Caco-2 (cell line): ENCODE data around the gene AFTPH. TPM values are rescaled to one million over a fixed set of nuclear protein-coding genes. Genes with fewer than 3 reads are reported as not detected.

Experiments used
- BruUV-seq: library from RNA; stranded (reverse); fragments of 400-500 nt; replicated peaks from 2 replicates; lab custom pipeline; 2021; lab: Mats Ljungman, UMichigan
- CTCF ChIA-PET: fragments of 300-600 bp; sonication (Branson Sonifier 250); formaldehyde crosslinking; loops from one replicate; lab custom pipeline; 2022; ENCODE audit warnings: antibody characterized with exemption; lab: Charles Lee
- POLR2A ChIA-PET: fragments of 300-600 bp; sonication (Branson Sonifier 250); formaldehyde crosslinking; loops from one replicate; lab custom pipeline; 2022; ENCODE audit warnings: antibody characterized with exemption; lab: Charles Lee
- DNase-seq, 2 experiments: peaks; one replicate each; pipeline versions ENCODE4 v3.0.0 to v3.0.0-alpha.2; 2020 to 2022
- H3K27me3 ChIP-seq: replicated peaks from 2 replicates; pipeline ENCODE4 v1.6.0; 2011; ENCODE audit warnings: low read length; ENCODE audit not compliant: control insufficient read depth, insufficient read depth
- H3K36me3 ChIP-seq: 2 replicates; pipeline ENCODE4 v1.5.1; 2011; ENCODE audit warnings: low read length; ENCODE audit not compliant: control insufficient read depth, insufficient read depth
- H3K4me1 ChIP-seq: fragments of 250-450 bp; sonication (Bioruptor Pico); 2 replicates; pipeline ENCODE4 v1.5.1; 2020; ENCODE audit warnings: mild to moderate bottlenecking
- H3K4me3 ChIP-seq: 2 replicates; pipeline ENCODE4 v1.5.1; 2011; ENCODE audit warnings: low read depth, mild to moderate bottlenecking, control low read depth, low read length
- H3K9me3 ChIP-seq: fragments of 250-450 bp; sonication (Bioruptor Pico); 2 replicates; pipeline ENCODE4 v1.5.1; 2020; ENCODE audit warnings: mild to moderate bottlenecking, moderate library complexity
- H3K27ac Mint-ChIP-seq: one replicate; pipeline ENCODE4 v1.8.0; 2022; ENCODE audit warnings: mixed read lengths; ENCODE audit not compliant: unreplicated experiment
- H3K27me3 Mint-ChIP-seq: one replicate; pipeline ENCODE4 v1.8.0; 2022; ENCODE audit warnings: mixed read lengths; ENCODE audit not compliant: insufficient read depth, unreplicated experiment
- H3K36me3 Mint-ChIP-seq: one replicate; pipeline ENCODE4 v1.8.0; 2022; ENCODE audit warnings: mild to moderate bottlenecking, mixed read lengths; ENCODE audit not compliant: insufficient read depth, unreplicated experiment
- H3K4me1 Mint-ChIP-seq: one replicate; pipeline ENCODE4 v1.8.0; 2022; ENCODE audit warnings: low read depth, mixed read lengths; ENCODE audit not compliant: unreplicated experiment
- H3K4me3 Mint-ChIP-seq: one replicate; pipeline ENCODE4 v1.8.0; 2022; ENCODE audit warnings: mild to moderate bottlenecking, moderate library complexity, mixed read lengths; ENCODE audit not compliant: unreplicated experiment
- H3K9me3 Mint-ChIP-seq: one replicate; pipeline ENCODE4 v1.8.0; 2022; ENCODE audit warnings: mixed read lengths; ENCODE audit not compliant: unreplicated experiment
- CTCF ChIP-seq, 2 experiments: fragments of 200-600 bp in 1 of 2; IDR thresholded peaks; 1 replicate in 1 of 2; 2 replicates in 1 of 2; pipeline versions ENCODE4 v1.5.1 to v1.8.0; 2011 to 2022; ENCODE audit warnings: antibody characterized with exemption in 1 of 2, control low read depth in 1 of 2, inconsistent platforms in 1 of 2, low read depth in 1 of 2, low read length in 1 of 2, mild to moderate bottlenecking in 1 of 2, moderate library complexity in 1 of 2; ENCODE audit not compliant: insufficient read depth in 1 of 2, severe bottlenecking in 1 of 2, unreplicated experiment in 1 of 2
- intact Hi-C: fragments of 100-400 bp; cut with micrococcal nuclease; formaldehyde crosslinking; loops from one replicate; pipeline ENCODE4 v1.10.0; 2022; ENCODE audit not compliant: unreplicated experiment
- total RNA-seq: library from RNA; stranded (reverse); gene quantifications from 2 replicates; pipeline ENCODE4 v1.2.3, GENCODE V29; 2022

AFTPH gene
- total RNA-seq, 1 experiment from 2014 or later: 30.1 TPM

GRCh38 chr2:64601034-64601754, 77.1 kb downstream of the AFTPH start:
- TF ChIP-seq CTCF (IDR thresholded peaks at IDR 0.05; ENCODE audit: insufficient read depth in 1 of 2, low read depth in 1 of 2, low read length in 1 of 2, severe bottlenecking in 1 of 2, unreplicated experiment in 1 of 2): no peak
- Histone ChIP-seq H3K4me1 (peaks cover 7% of the 10 kb centered on the region), H3K36me3 (no peaks in the 10 kb centered on the region), H3K9me3 (no peaks in the 10 kb centered on the region), H3K27me3 (no peaks in the 10 kb centered on the region), H3K4me3 (no peak overlapping the region)
- H3K4me3 Mint-ChIP-seq: no peak overlapping the region
- no peaks in the 10 kb centered on the region for H3K27me3 Mint-ChIP-seq
- H3K36me3 Mint-ChIP-seq: no peaks in the 10 kb centered on the region
- BruUV-seq: no TSS peak
- DNase-seq: no peak
- H3K4me1 Mint-ChIP-seq: peaks cover 10% of the 10 kb centered on the region
- intact Hi-C loops: no loop called here
- CTCF ChIA-PET: interaction anchor here (0.7 to 1.3 kb wide), 3 partner anchors 12 to 385 kb away, joined by 3 read pairs; no protein-coding TSS in a partner anchor
- POLR2A ChIA-PET: interaction anchor here (0.7 to 0.8 kb wide), 2 partner anchors 15 to 53 kb away, joined by 5 to 10 read pairs; no protein-coding TSS in a partner anchor
- H3K27ac Mint-ChIP-seq: peak overlapping the region; percentile 31
- peaks cover 15% of the 10 kb centered on the region for H3K9me3 Mint-ChIP-seq

GRCh38 chr2:64601785-64602391, 77.8 kb downstream of the AFTPH start:
- intact Hi-C loops: no loop called here
- no peak for DNase-seq
- ChIA-PET POLR2A (no interaction called here), CTCF (no interaction called here)
- no peak overlapping the region for H3K4me3 ChIP-seq
- H3K4me1 Mint-ChIP-seq: peaks cover 10% of the 10 kb centered on the region
- no peaks in the 10 kb centered on the region for H3K27me3 Mint-ChIP-seq
- H3K4me1 ChIP-seq: peaks cover 12% of the 10 kb centered on the region
- H3K36me3 ChIP-seq: no peaks in the 10 kb centered on the region
- no peak overlapping the region for H3K4me3 Mint-ChIP-seq
- BruUV-seq: no TSS peak
- H3K9me3 ChIP-seq: no peaks in the 10 kb centered on the region
- H3K27me3 ChIP-seq: no peaks in the 10 kb centered on the region
- no peak overlapping the region for H3K27ac Mint-ChIP-seq
- peaks cover 15% of the 10 kb centered on the region for H3K9me3 Mint-ChIP-seq
- TF ChIP-seq CTCF (IDR thresholded peaks at IDR 0.05; ENCODE audit: insufficient read depth in 1 of 2, low read depth in 1 of 2, low read length in 1 of 2, severe bottlenecking in 1 of 2, unreplicated experiment in 1 of 2): no peak
- no peaks in the 10 kb centered on the region for H3K36me3 Mint-ChIP-seq

GRCh38 chr2:64602436-64602835, 78.3 kb downstream of the AFTPH start:
- Histone ChIP-seq H3K36me3 (no peaks in the 10 kb centered on the region), H3K4me1 (peaks cover 17% of the 10 kb centered on the region), H3K9me3 (no peaks in the 10 kb centered on the region), H3K4me3 (no peak overlapping the region), H3K27me3 (no peaks in the 10 kb centered on the region)
- CTCF ChIA-PET: no interaction called here
- H3K36me3 Mint-ChIP-seq: no peaks in the 10 kb centered on the region
- no TSS peak for BruUV-seq
- H3K4me1 Mint-ChIP-seq: peaks cover 12% of the 10 kb centered on the region
- DNase-seq: no peak
- no peaks in the 10 kb centered on the region for H3K27me3 Mint-ChIP-seq
- peaks cover 15% of the 10 kb centered on the region for H3K9me3 Mint-ChIP-seq
- no peak for TF ChIP-seq CTCF (IDR thresholded peaks at IDR 0.05; ENCODE audit: insufficient read depth in 1 of 2, low read depth in 1 of 2, low read length in 1 of 2, severe bottlenecking in 1 of 2, unreplicated experiment in 1 of 2)
- intact Hi-C loops: no loop called here
- no peak overlapping the region for H3K27ac Mint-ChIP-seq
- no peak overlapping the region for H3K4me3 Mint-ChIP-seq
- POLR2A ChIA-PET: no interaction called here
